RWPE1 (cell line): Measurements from ENCODE around the gene KRAS.

ENCODE experiments used
- CTCF ChIA-PET: fragments of 350-600 bp; sonication (Branson Sonifier 250); formaldehyde crosslinking; extraction: SDS; loops from one replicate; lab custom pipeline; 2021; lab: Yijun Ruan, JAX
- POLR2A ChIA-PET: fragments of 400-600 bp; formaldehyde crosslinking; extraction: SDS; loops from one replicate; lab custom pipeline; 2020; ENCODE audit warnings: antibody characterized with exemption; ENCODE audit not compliant: low non-redundant PET; lab: Yijun Ruan, JAX
- DNase-seq: peaks from one replicate; pipeline ENCODE4 v3.0.0; 2012; ENCODE audit warnings: low spot score
- H3K27ac ChIP-seq: fragments of 450-650 bp; 2 replicates; pipeline ENCODE4 v1.5.1; 2017
- CTCF ChIP-seq: fragments of 450-650 bp; conservative IDR thresholded peaks from 2 replicates; pipeline ENCODE4 v1.5.1; 2017; ENCODE audit warnings: low read depth, mild to moderate bottlenecking

KRAS gene

GRCh38 chr12:25187781-25188180 lies 62.9 kb downstream of the KRAS start:
- CTCF ChIA-PET = no interaction called here
- DNase-seq = no peak
- TF ChIP-seq CTCF = no peak

GRCh38 chr12:25186788-25187402 lies 63.8 kb downstream of the KRAS start:
- ChIA-PET POLR2A (no interaction called here), CTCF (no interaction called here)
- TF ChIP-seq CTCF = no peak
- no peak for DNase-seq
- no peak overlapping the region for H3K27ac ChIP-seq

More at GRCh38 chr12:25187781-25188180, 62.9 kb downstream of the KRAS start:
- POLR2A ChIA-PET = no interaction called here
- H3K27ac ChIP-seq = no peak overlapping the region

GRCh38 chr12:25186038-25186787 lies 64.5 kb downstream of the KRAS start:
- no peak overlapping the region for H3K27ac ChIP-seq
- POLR2A ChIA-PET = no interaction called here
- CTCF ChIA-PET = no interaction called here
- DNase-seq = no peak
- TF ChIP-seq CTCF = no peak

GRCh38 chr12:25184132-25184531 lies 66.6 kb downstream of the KRAS start:
- ChIA-PET POLR2A (no interaction called here), CTCF (interaction anchor here (0.6 kb wide), 1 partner anchor 100 kb away, joined by 3 read pairs; no protein-coding TSS in a partner anchor)
- no peak for DNase-seq
- no peak for TF ChIP-seq CTCF
- no peak overlapping the region for H3K27ac ChIP-seq

- POLR2A ChIA-PET = interaction anchor here (0.6 to 0.7 kb wide), 2 partner anchors 10 to 207 kb away, joined by 4 to 6 read pairs; no protein-coding TSS in a partner anchor
- no peak overlapping the region for H3K27ac ChIP-seq
- TF ChIP-seq CTCF = no peak
- CTCF ChIA-PET = interaction anchor here (0.6 kb wide), 1 partner anchor 29 kb away, joined by 5 read pairs; no protein-coding TSS in a partner anchor
- no peak for DNase-seq
These were observed 68.0 kb downstream of the KRAS start for GRCh38 chr12:25182765-25183164.

- ChIA-PET CTCF (interaction anchor here (0.6 kb wide), 1 partner anchor 54 kb away, joined by 3 read pairs; no protein-coding TSS in a partner anchor), POLR2A (no interaction called here)
- no peak overlapping the region for H3K27ac ChIP-seq
- no peak for DNase-seq
- TF ChIP-seq CTCF = no peak
These were observed 87.9 kb downstream of the KRAS start for GRCh38 chr12:25162866-25163265.
